GM11168 (cell line): ENCODE measurements around the gene CACNA1B.
"Not testable (repeated sequence)": the region's sequence is repeated elsewhere in the genome, so short reads cannot be mapped to it uniquely, and the experiment has no call there.

Experiments used
- in situ Hi-C: fragments of 300-500 bp; cut with MboI; formaldehyde crosslinking; loops from one replicate; pipeline ENCODE4 v1.12.0; 2022; ENCODE audit warnings: low sequenced_read_pairs; ENCODE audit not compliant: unreplicated experiment

CACNA1B gene

GRCh38 chr9:138149672-138150656 lies 272.4 kb downstream of the CACNA1B start:
- in situ Hi-C loops, result not testable (repeated sequence)

GRCh38 chr9:138155788-138156187 lies 278.2 kb downstream of the CACNA1B start:
- in situ Hi-C loops, result not testable (repeated sequence)

GRCh38 chr9:138166793-138167192 lies 289.2 kb downstream of the CACNA1B start:
- in situ Hi-C loops, result not testable (repeated sequence)
